ENCODE data around the gene FAM222A. TPM values are rescaled to one million over a fixed set of nuclear protein-coding genes. Genes with fewer than 3 reads are reported as not detected.

Gene FAM222A
- total RNA-seq, 1 donor from 2014 or later, result 2.4 TPM

- H3K4me1 ChIP-seq, result no peaks in the 10 kb centered on the region
- intact Hi-C loops (cut with DNase I), result no loop called here
- TF ChIP-seq CTCF (IDR thresholded peaks at IDR 0.05), result no peak
- no peak for ATAC-seq
- H3K36me3 ChIP-seq, result no peaks in the 10 kb centered on the region
- H3K9me3 ChIP-seq, result no peaks in the 10 kb centered on the region
- DNase-seq, result no peak
- H3K27me3 ChIP-seq (ENCODE audit: low read depth), result no peaks in the 10 kb centered on the region
- no peak overlapping the region for H3K4me3 ChIP-seq
- no peak overlapping the region for H3K27ac ChIP-seq
Measured at GRCh38 chr12:109800536-109800935, 86.9 kb downstream of the FAM222A start.

GRCh38 chr12:109802828-109803227 lies 89.2 kb downstream of the FAM222A start:
- H3K4me1 ChIP-seq, result no peaks in the 10 kb centered on the region
- DNase-seq (no peak), ATAC-seq (no peak)
- H3K36me3 ChIP-seq, result no peaks in the 10 kb centered on the region
- H3K27me3 ChIP-seq (ENCODE audit: low read depth), result no peaks in the 10 kb centered on the region
- no peak overlapping the region for H3K4me3 ChIP-seq
- TF ChIP-seq CTCF (IDR thresholded peaks at IDR 0.05), result no peak
- no peak overlapping the region for H3K27ac ChIP-seq
- H3K9me3 ChIP-seq, result no peaks in the 10 kb centered on the region
- intact Hi-C loops (cut with DNase I), result no loop called here

GRCh38 chr12:109803678-109804077 lies 90.1 kb downstream of the FAM222A start:
- DNase-seq (no peak), ATAC-seq (no peak)
- H3K36me3 ChIP-seq, result no peaks in the 10 kb centered on the region
- no peak for TF ChIP-seq CTCF (IDR thresholded peaks at IDR 0.05)
- no peak overlapping the region for H3K4me3 ChIP-seq
- H3K27me3 ChIP-seq (ENCODE audit: low read depth), result no peaks in the 10 kb centered on the region
- intact Hi-C loops (cut with DNase I), result no loop called here
- no peaks in the 10 kb centered on the region for H3K9me3 ChIP-seq
- no peak overlapping the region for H3K27ac ChIP-seq
- no peaks in the 10 kb centered on the region for H3K4me1 ChIP-seq

GRCh38 chr12:109804820-109805761 lies 91.5 kb downstream of the FAM222A start:
- DNase-seq (peak; percentile 80), ATAC-seq (peak; percentile 84)
- Histone ChIP-seq H3K9me3 (no peaks in the 10 kb centered on the region), H3K4me3 (no peak overlapping the region), H3K27me3 (ENCODE audit: low read depth) (no peaks in the 10 kb centered on the region), H3K4me1 (no peaks in the 10 kb centered on the region), H3K36me3 (no peaks in the 10 kb centered on the region), H3K27ac (no peak overlapping the region)
- intact Hi-C loops (cut with DNase I), result no loop called here
- peak; percentile 98 for TF ChIP-seq CTCF (IDR thresholded peaks at IDR 0.05)

- no peak for ATAC-seq
- H3K27ac ChIP-seq, result no peak overlapping the region
- no peaks in the 10 kb centered on the region for H3K4me1 ChIP-seq
- H3K9me3 ChIP-seq, result no peaks in the 10 kb centered on the region
- no peak for TF ChIP-seq CTCF (IDR thresholded peaks at IDR 0.05)
- no peaks in the 10 kb centered on the region for H3K27me3 ChIP-seq (ENCODE audit: low read depth)
- intact Hi-C loops (cut with DNase I), result no loop called here
- no peak for DNase-seq
- no peak overlapping the region for H3K4me3 ChIP-seq
- no peaks in the 10 kb centered on the region for H3K36me3 ChIP-seq
Measured at GRCh38 chr12:109807954-109808643, 94.5 kb downstream of the FAM222A start.
